Activated CD8-positive, alpha-beta T cell treated with anti-CD3 and anti-CD28 coated beads, Interleukin-2, amount 10 ng/mL, durations not matched to agents 7 days and 5 days (primary cell): ENCODE results near the gene AFF1. TPM values are rescaled to one million over a fixed set of nuclear protein-coding genes. Genes with fewer than 3 reads are reported as not detected.
"Not testable (repeated sequence)": the region's sequence is repeated elsewhere in the genome, so short reads cannot be mapped to it uniquely, and the experiment has no call there.

Experiments used
- ATAC-seq: fragments of 150-1000 bp; cut with Tn5 transposase; one replicate; pipeline ENCODE4 v1.10.0; 2021; ENCODE audit warnings: moderate library complexity
- CTCF ChIA-PET: fragments of 350-600 bp; sonication (Branson Sonifier 250); formaldehyde crosslinking; loops from one replicate; lab custom pipeline; 2021; ENCODE audit warnings: antibody characterized with exemption; lab: Charles Lee
- POLR2A ChIA-PET: fragments of 350-600 bp; sonication (Branson Sonifier 250); formaldehyde crosslinking; loops from one replicate; lab custom pipeline; 2021; ENCODE audit warnings: antibody characterized with exemption; lab: Charles Lee
- DNase-seq: peaks from one replicate; pipeline ENCODE4 v3.0.0-alpha.2; 2020
- H3K27ac Mint-ChIP-seq: one replicate; pipeline ENCODE4 v1.8.0; 2021; ENCODE audit warnings: mild to moderate bottlenecking, mixed read lengths
- H3K27me3 Mint-ChIP-seq: one replicate; pipeline ENCODE4 v1.8.0; 2021; ENCODE audit warnings: low read depth, mixed read lengths
- H3K36me3 Mint-ChIP-seq: one replicate; pipeline ENCODE4 v1.8.0; 2021; ENCODE audit warnings: low read depth, mixed read lengths
- H3K4me1 Mint-ChIP-seq: one replicate; pipeline ENCODE4 v1.8.0; 2021; ENCODE audit warnings: low read depth, mixed read lengths
- H3K4me3 Mint-ChIP-seq: one replicate; pipeline ENCODE4 v1.8.0; 2021; ENCODE audit warnings: mild to moderate bottlenecking, mixed read lengths
- H3K9me3 Mint-ChIP-seq: one replicate; pipeline ENCODE4 v1.8.0; 2022; ENCODE audit warnings: mixed read lengths; ENCODE audit not compliant: insufficient read depth
- total RNA-seq, 2 experiments: library from RNA; stranded (reverse); gene quantifications; one replicate each; pipeline ENCODE4 v1.2.3, GENCODE V29; 2021

AFF1 gene
- total RNA-seq, 2 experiments from 2014 or later = 47.8 to 51.6 TPM

DNA sequence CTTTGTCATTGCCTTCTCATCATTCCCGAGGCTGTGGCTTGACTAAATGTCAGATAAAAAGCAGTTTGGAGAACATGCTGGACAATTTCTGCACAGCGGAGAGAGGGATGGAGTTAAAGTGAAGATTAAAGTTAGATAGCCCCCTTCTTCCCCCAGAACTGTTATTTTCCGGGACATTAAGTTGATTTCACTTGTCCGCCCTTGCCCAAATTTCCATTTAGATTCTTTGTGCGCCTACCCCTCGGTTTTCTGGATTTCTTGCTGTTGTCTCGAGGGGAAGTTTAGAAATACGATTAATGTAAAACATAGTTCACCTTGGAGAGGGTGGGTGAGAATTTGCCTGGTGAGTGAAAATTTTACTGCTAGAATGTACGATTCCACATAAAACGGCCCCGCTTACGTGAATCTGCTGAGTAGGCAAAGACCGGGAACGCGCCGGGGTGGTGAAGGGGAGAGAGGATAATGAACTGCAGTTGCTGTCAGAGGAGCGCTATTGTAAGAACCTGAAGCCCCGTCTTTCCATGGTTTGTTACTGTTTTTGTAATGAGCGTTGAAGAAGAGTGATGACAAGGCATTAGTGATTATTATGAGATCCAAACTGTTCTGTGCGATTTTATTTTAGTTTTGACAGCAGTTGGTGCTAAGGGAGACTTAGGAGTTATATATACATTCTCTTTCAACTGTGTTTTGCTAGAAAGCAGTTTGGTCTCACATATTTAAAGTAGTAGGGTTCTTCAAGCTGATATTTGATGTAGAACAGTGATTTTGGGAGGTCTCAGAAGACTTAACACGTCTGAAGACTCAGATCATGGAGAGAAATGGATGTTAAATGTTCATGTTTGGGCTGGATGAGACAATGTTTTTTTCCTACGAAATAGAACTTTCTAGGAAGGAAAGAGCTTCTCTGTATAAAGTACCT lies 73.0 kb downstream of the AFF1 start:
- peak overlapping the region; percentile 98 for H3K4me3 Mint-ChIP-seq
- POLR2A ChIA-PET = interaction anchor here (0.6 to 6.7 kb wide), 10 partner anchors 10 to 212 kb away, joined by 3 to 209 read pairs (median 5); partner anchors contain the start of gene AFF1
- H3K4me1 Mint-ChIP-seq = peaks cover 58% of the 10 kb centered on the region

GRCh38 chr4:87009095-87009648 lies 74.4 kb downstream of the AFF1 start:
- no peak for DNase-seq
- CTCF ChIA-PET = interaction anchor here (0.9 to 2.6 kb wide), 6 partner anchors 70 to 87 kb away, joined by 3 to 17 read pairs (median 4); partner anchors contain the start of gene AFF1
- H3K27ac Mint-ChIP-seq = no peak overlapping the region
- no peaks in the 10 kb centered on the region for H3K9me3 Mint-ChIP-seq
- H3K4me3 Mint-ChIP-seq = peak overlapping the region; percentile 62
- H3K27me3 Mint-ChIP-seq = no peaks in the 10 kb centered on the region
- no peak for ATAC-seq
- POLR2A ChIA-PET = interaction anchor here (0.5 to 6.7 kb wide), 2 partner anchors 59 to 71 kb away, joined by 3 to 209 read pairs; partner anchors contain the start of gene AFF1
- peaks cover 7% of the 10 kb centered on the region for H3K36me3 Mint-ChIP-seq
- H3K4me1 Mint-ChIP-seq = peaks cover 70% of the 10 kb centered on the region

More for the DNA sequence above, 73.0 kb downstream of the AFF1 start:
- CTCF ChIA-PET = interaction anchor here (0.6 to 2.6 kb wide), 5 partner anchors 50 to 86 kb away, joined by 3 to 17 read pairs (median 8); no protein-coding TSS in a partner anchor
- peaks cover 7% of the 10 kb centered on the region for H3K36me3 Mint-ChIP-seq
- DNase-seq (peak; percentile 56), ATAC-seq (no peak)
- H3K9me3 Mint-ChIP-seq = no peaks in the 10 kb centered on the region
- no peaks in the 10 kb centered on the region for H3K27me3 Mint-ChIP-seq
- peak overlapping the region; percentile 98 for H3K27ac Mint-ChIP-seq

GRCh38 chr4:87010192-87010591 lies 75.4 kb downstream of the AFF1 start:
- CTCF ChIA-PET = interaction anchor here (0.9 to 2.6 kb wide), 5 partner anchors 76 to 88 kb away, joined by 3 to 17 read pairs (median 4); partner anchors contain the start of gene AFF1
- no peak overlapping the region for H3K27ac Mint-ChIP-seq
- peaks cover 71% of the 10 kb centered on the region for H3K4me1 Mint-ChIP-seq
- H3K36me3 Mint-ChIP-seq = peaks cover 5% of the 10 kb centered on the region
- DNase-seq (no peak), ATAC-seq (no peak)
- no peaks in the 10 kb centered on the region for H3K9me3 Mint-ChIP-seq
- no peaks in the 10 kb centered on the region for H3K27me3 Mint-ChIP-seq
- no peak overlapping the region for H3K4me3 Mint-ChIP-seq
- POLR2A ChIA-PET = interaction anchor here (6.7 kb wide), 1 partner anchor 72 kb away, joined by 209 read pairs; the partner anchor contains the start of gene AFF1

- no peak for ATAC-seq
- POLR2A ChIA-PET = interaction anchor here (0.9 to 1.2 kb wide), 2 partner anchors 76 to 77 kb away, joined by 3 read pairs; partner anchors contain the start of gene AFF1
These were observed 76.7 kb downstream of the AFF1 start for GRCh38 chr4:87011340-87012034.

DNA sequence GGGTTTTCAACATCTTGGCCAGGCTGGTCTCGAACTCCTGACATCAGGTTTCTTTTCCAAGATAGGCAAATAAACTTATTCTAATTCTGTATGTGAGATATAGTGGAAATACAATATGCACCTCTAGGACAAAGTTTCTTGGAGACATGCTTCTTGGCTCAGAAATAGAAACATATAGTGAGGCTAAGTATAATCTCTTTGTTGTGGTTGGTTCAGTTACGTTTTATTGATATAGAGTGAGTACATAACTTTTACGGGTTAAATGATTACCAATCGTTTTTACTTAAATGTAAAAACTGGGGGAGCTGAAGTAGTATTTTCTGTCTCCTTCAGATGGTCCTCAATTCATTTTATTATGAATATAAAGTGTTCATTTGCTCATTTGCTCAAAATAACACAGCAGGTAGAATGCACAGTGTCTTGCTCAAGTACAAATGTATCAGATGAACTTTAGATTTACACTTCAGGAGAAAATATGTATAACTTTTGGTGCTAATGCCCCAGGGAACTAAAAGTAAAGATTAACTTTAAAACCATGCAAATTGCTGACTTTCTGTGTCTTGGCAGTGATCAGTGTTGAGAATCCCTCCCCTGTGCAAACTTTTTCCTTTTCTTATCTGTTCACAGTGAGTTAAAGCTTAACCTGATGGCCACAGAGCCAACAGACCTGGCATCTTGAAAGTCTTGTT lies 77.6 kb downstream of the AFF1 start:
- peaks cover 4% of the 10 kb centered on the region for H3K36me3 Mint-ChIP-seq
- POLR2A ChIA-PET = interaction anchor here (0.9 kb wide), 1 partner anchor 77 kb away, joined by 3 read pairs; no protein-coding TSS in a partner anchor
- no peaks in the 10 kb centered on the region for H3K9me3 Mint-ChIP-seq
- H3K4me3 Mint-ChIP-seq = no peak overlapping the region
- H3K27ac Mint-ChIP-seq = no peak overlapping the region
- DNase-seq (no peak), ATAC-seq (no peak)
- CTCF ChIA-PET = interaction anchor here (0.6 to 2.6 kb wide), 5 partner anchors 29 to 90 kb away, joined by 3 to 13 read pairs (median 7); partner anchors contain the start of gene AFF1
- H3K27me3 Mint-ChIP-seq = no peaks in the 10 kb centered on the region
- H3K4me1 Mint-ChIP-seq = peaks cover 80% of the 10 kb centered on the region

More at GRCh38 chr4:87011340-87012034, 76.7 kb downstream of the AFF1 start:
- Mint-ChIP-seq H3K9me3 (no peaks in the 10 kb centered on the region), H3K36me3 (peaks cover 4% of the 10 kb centered on the region), H3K27ac (no peak overlapping the region), H3K4me1 (peaks cover 73% of the 10 kb centered on the region), H3K27me3 (no peaks in the 10 kb centered on the region), H3K4me3 (no peak overlapping the region)
- CTCF ChIA-PET = interaction anchor here (0.8 to 2.6 kb wide), 6 partner anchors 17 to 89 kb away, joined by 3 to 13 read pairs (median 5); partner anchors contain the start of gene AFF1
- no peak for DNase-seq

- peaks cover 83% of the 10 kb centered on the region for H3K4me1 Mint-ChIP-seq
- H3K4me3 Mint-ChIP-seq, ATAC-seq, POLR2A ChIA-PET, H3K27ac Mint-ChIP-seq, H3K9me3 Mint-ChIP-seq, H3K36me3 Mint-ChIP-seq, H3K27me3 Mint-ChIP-seq, DNase-seq: not testable (repeated sequence)
- CTCF ChIA-PET = interaction anchor here (0.6 to 2.6 kb wide), 2 partner anchors 77 to 91 kb away, joined by 3 to 13 read pairs; no protein-coding TSS in a partner anchor
These were observed 78.1 kb downstream of the AFF1 start for GRCh38 chr4:87012954-87013308.

GRCh38 chr4:87014284-87014782 lies 79.5 kb downstream of the AFF1 start:
- DNase-seq = no peak
- ChIA-PET POLR2A (no interaction called here), CTCF (interaction anchor here (1.7 kb wide), 1 partner anchor 80 kb away, joined by 5 read pairs; the partner anchor contains the start of gene AFF1)
- no peak for ATAC-seq
- H3K27me3 Mint-ChIP-seq = no peaks in the 10 kb centered on the region
- H3K36me3 Mint-ChIP-seq = no peaks in the 10 kb centered on the region
- H3K4me1 Mint-ChIP-seq = peaks cover 81% of the 10 kb centered on the region
- H3K9me3 Mint-ChIP-seq = no peaks in the 10 kb centered on the region
- peak overlapping the region; percentile 28 for H3K4me3 Mint-ChIP-seq
- peak overlapping the region; percentile 39 for H3K27ac Mint-ChIP-seq

- Mint-ChIP-seq H3K27ac (no peak overlapping the region), H3K36me3 (no peaks in the 10 kb centered on the region), H3K9me3 (no peaks in the 10 kb centered on the region), H3K4me1 (peaks cover 81% of the 10 kb centered on the region), H3K4me3 (no peak overlapping the region), H3K27me3 (no peaks in the 10 kb centered on the region)
- DNase-seq = no peak
- ChIA-PET CTCF (interaction anchor here (1.7 kb wide), 1 partner anchor 81 kb away, joined by 5 read pairs; the partner anchor contains the start of gene AFF1), POLR2A (interaction anchor here (1.6 kb wide), 1 partner anchor 81 kb away, joined by 4 read pairs; the partner anchor contains the start of gene AFF1)
- ATAC-seq = no peak
These were observed 80.6 kb downstream of the AFF1 start for GRCh38 chr4:87015416-87015815.

DNA sequence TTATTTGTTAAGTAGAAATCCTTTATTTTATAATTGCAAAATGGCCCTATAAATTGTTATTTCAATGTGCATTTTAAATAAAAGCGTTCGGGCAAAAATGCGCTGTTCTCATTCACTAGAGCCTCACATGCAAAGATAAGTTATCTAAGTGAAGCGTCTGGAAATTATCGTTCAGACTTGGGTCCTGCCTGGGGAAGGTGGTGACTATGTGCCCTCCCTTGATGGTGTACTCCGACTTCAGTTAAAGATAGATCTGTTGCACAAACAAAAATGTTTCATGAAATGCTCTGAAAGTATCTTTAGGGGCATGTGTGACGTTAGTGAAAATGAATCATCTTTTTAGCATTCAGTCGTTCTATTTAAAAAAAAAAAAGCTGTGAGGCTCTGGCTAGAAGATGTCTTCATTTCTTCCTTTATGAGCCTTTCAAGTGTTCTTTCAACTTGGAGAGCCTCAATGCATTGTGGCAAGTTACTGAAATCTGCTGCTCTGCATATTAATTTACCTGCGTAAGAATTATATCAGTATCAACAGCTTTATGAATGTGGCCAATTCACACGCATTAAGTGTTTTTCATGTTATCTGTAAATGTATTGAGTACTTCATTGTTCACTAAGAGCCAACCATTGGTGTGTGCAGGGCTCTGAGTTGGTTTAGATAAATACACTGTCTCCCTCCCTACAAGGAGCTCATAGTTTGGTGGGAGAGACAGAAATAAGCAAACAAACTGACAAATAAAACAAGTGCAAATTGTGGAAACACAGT lies 83.0 kb downstream of the AFF1 start:
- Mint-ChIP-seq H3K4me1 (peaks cover 71% of the 10 kb centered on the region), H3K4me3 (no peak overlapping the region), H3K9me3 (no peaks in the 10 kb centered on the region), H3K27ac (peak overlapping the region; percentile 48), H3K36me3 (peaks cover 4% of the 10 kb centered on the region), H3K27me3 (no peaks in the 10 kb centered on the region)
- ATAC-seq (no peak), DNase-seq (no peak)
- POLR2A ChIA-PET = interaction anchor here (2.6 kb wide), 1 partner anchor 11 kb away, joined by 14 read pairs; no protein-coding TSS in a partner anchor
- CTCF ChIA-PET = interaction anchor here (0.9 to 1.2 kb wide), 2 partner anchors 74 to 98 kb away, joined by 3 to 5 read pairs; no protein-coding TSS in a partner anchor
